ENCODE results near the gene C4orf50. TPM values are rescaled to one million over a fixed set of nuclear protein-coding genes. Genes with fewer than 3 reads are reported as not detected.

Gene C4orf50
- total RNA-seq, 2 donors from 2014 or later = not detected

DNA sequence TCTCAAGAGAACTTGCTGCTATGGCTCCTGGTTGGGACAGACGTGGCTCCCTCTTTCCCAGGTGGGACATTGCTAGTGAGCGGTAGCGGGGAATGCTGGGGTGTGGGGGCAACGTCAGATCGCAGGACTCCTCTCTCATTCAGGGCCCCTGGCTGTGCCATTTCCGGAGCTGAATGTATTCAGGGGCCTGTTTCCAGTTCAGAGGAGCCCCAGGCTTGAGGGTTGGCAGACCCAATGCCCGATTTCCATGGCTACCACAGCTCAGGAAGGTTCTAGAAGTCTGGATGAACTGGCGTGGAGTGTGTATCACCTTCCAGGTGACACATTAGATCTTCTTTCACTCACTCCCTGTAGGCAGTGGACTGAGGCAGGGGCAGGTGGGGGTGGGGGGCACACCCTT, 99.2 kb downstream of the C4orf50 start:
- H3K4me1 ChIP-seq = no peaks in the 10 kb centered on the region
- no peak for DNase-seq (ENCODE audit: low spot score)
- H3K36me3 ChIP-seq = no peaks in the 10 kb centered on the region
- TF ChIP-seq, protein P1, sequence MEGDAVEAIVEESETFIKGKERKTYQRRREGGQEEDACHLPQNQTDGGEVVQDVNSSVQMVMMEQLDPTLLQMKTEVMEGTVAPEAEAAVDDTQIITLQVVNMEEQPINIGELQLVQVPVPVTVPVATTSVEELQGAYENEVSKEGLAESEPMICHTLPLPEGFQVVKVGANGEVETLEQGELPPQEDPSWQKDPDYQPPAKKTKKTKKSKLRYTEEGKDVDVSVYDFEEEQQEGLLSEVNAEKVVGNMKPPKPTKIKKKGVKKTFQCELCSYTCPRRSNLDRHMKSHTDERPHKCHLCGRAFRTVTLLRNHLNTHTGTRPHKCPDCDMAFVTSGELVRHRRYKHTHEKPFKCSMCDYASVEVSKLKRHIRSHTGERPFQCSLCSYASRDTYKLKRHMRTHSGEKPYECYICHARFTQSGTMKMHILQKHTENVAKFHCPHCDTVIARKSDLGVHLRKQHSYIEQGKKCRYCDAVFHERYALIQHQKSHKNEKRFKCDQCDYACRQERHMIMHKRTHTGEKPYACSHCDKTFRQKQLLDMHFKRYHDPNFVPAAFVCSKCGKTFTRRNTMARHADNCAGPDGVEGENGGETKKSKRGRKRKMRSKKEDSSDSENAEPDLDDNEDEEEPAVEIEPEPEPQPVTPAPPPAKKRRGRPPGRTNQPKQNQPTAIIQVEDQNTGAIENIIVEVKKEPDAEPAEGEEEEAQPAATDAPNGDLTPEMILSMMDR (IDR thresholded peaks at IDR 0.05) = no peak
- H3K27ac ChIP-seq = no peak overlapping the region
- peaks cover 0 to 5% of the 10 kb centered on the region in 2 donors for H3K27me3 ChIP-seq
- no peaks in the 10 kb centered on the region for H3K9me3 ChIP-seq
- no peak overlapping the region for H3K4me3 ChIP-seq

DNA sequence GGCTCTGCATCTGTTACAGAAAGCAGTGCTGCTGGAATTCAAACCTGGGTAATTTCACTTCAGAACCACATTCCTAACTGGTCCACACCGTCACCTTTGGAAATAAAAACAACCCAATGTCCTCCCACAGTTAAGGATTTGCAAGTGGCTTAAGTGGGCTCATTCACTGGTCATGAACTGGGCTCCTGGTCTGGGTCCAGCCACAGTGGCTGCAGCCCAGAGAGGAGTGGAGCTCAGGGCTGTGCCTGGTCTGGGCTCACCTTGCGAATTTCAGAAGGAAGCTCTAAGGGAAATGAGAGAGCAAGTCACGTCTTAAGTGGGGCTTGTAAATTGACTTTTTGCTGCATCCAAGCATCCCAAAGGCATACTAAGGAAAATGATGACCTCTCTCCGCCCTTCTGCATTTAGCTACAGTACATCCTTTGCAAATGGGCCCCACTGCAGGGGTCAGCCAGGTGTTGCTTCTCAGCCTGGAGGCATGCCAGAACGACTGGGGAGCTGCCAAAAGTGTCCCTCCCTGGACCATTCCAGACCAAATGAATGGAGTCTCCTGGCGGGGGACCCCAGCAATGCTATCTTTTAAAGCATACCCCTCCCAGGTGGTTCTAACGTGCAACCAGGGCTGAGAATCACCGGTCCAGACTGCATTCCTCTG, 99.8 kb downstream of the C4orf50 start:
- Histone ChIP-seq H3K27ac (no peak overlapping the region), H3K27me3 (peaks cover 0 to 5% of the 10 kb centered on the region in 2 donors)

DNA sequence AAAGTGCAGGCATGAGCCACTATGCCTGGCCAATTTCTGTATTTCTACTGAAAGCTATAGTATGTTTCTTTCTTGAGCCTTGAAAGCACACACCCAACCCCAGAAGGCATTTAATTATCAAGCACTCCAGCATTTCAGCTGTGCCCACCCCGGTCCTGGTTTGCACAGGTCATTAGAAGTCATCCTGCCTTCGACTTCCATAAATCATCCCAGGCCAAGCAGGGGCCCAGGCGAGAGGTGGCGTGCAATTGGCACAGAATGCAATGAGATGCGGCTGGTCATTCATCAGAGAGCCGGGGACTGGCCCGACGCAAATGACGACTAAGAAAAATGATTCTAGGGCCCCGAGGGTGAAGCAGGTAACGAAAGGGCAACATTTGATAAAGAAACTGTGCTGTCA, 100.6 kb downstream of the C4orf50 start:
- Histone ChIP-seq H3K4me1 (no peaks in the 10 kb centered on the region), H3K4me3 (no peak overlapping the region), H3K36me3 (no peaks in the 10 kb centered on the region), H3K9me3 (no peaks in the 10 kb centered on the region), H3K27me3 (no peaks in the 10 kb centered on the region), H3K27ac (no peak overlapping the region)
- TF ChIP-seq, protein P1 (IDR thresholded peaks at IDR 0.05) = no peak
- DNase-seq (ENCODE audit: low spot score) = no peak

More for the DNA sequence above, 99.8 kb downstream of the C4orf50 start:
- TF ChIP-seq, protein P1 (IDR thresholded peaks at IDR 0.05) = no peak
- Histone ChIP-seq H3K36me3 (no peaks in the 10 kb centered on the region), H3K9me3 (no peaks in the 10 kb centered on the region), H3K4me1 (no peaks in the 10 kb centered on the region), H3K4me3 (no peak overlapping the region)
- DNase-seq (ENCODE audit: low spot score) = no peak

DNA sequence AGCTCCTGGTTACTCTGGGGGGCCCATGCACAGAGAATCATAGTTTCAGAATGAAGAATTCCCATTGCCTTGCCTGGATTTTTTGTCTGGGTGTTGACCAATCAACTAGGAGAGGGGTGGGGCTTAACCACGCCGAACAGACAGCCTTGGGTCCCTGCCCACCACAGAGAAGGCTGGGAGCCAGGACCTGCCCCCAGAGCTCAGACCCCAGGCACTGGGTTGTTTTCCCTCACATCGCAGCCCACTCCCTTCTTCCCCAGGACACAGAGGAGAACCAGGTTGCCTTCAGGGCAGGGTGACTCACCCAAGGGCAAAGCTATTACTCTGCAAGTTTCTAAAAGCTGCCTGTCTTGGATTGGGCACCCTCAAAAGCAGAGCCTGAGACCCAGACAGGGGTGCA, 102.0 kb downstream of the C4orf50 start:
- Histone ChIP-seq H3K27me3 (no peaks in the 10 kb centered on the region), H3K4me3 (no peak overlapping the region), H3K36me3 (no peaks in the 10 kb centered on the region), H3K9me3 (no peaks in the 10 kb centered on the region), H3K27ac (no peak overlapping the region), H3K4me1 (no peaks in the 10 kb centered on the region)
- TF ChIP-seq, protein P1 (IDR thresholded peaks at IDR 0.05) = no peak
- no peak for DNase-seq (ENCODE audit: low spot score)

DNA sequence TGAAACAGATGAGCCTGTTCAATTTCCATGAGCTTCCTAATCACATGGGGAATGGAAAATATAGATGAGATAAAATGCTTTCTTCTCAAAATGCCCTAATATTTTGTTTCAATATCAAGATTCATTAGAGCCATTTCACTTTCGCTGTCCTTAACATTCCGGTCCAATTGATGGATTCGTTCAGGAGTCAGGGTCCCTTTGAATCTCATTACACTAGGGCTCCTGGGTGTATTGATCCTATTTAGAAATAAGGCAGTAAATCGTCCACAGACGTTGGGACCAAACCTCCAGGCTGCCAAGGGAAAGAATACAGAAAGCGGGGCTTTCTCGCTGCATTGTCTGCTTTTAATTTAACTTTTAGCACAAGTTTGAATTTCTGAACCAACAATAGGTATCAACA, 104.8 kb downstream of the C4orf50 start:
- Histone ChIP-seq H3K4me3 (no peak overlapping the region), H3K36me3 (no peaks in the 10 kb centered on the region), H3K27me3 (no peaks in the 10 kb centered on the region), H3K27ac (no peak overlapping the region), H3K9me3 (peaks cover 0 to 14% of the 10 kb centered on the region in 2 donors), H3K4me1 (no peaks in the 10 kb centered on the region)
- no peak for DNase-seq (ENCODE audit: low spot score)
- TF ChIP-seq, protein P1 (IDR thresholded peaks at IDR 0.05) = no peak

DNA sequence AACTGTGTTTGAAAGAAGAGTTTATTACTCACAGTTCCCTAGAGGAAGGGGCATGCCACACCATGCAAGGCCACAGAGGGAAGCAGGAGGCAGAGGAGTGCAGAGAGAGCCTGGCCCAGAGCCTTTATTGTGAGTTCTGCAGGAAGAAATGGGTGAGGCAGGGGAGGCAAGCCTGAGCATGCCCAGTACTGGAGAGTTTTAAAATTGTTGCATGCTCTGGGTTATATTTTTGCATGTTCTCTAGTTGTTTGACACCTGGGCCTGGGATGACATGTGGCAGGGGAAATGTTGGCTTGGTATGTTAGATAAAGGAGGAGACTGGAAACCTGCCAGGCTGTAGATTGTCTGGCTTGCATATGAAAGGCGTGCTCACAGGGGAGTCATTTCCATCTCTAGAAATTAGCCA, 105.6 kb downstream of the C4orf50 start:
- no peak overlapping the region for H3K27ac ChIP-seq
- H3K4me1 ChIP-seq = no peaks in the 10 kb centered on the region
- H3K4me3 ChIP-seq = no peak overlapping the region
- TF ChIP-seq, protein P1 (IDR thresholded peaks at IDR 0.05) = no peak
- H3K9me3 ChIP-seq = peaks cover 0 to 14% of the 10 kb centered on the region in 2 donors
- H3K36me3 ChIP-seq = no peaks in the 10 kb centered on the region
- DNase-seq (ENCODE audit: low spot score) = no peak
- no peaks in the 10 kb centered on the region for H3K27me3 ChIP-seq
